H7 (cell line): ENCODE measurements around the gene ZNRD2. TPM values are rescaled to one million over a fixed set of nuclear protein-coding genes. Genes with fewer than 3 reads are reported as not detected.

Source experiments
- DNase-seq: peaks from one replicate; pipeline ENCODE4 v3.0.0; 2012
- H3K27me3 ChIP-seq: 2 replicates; pipeline ENCODE4 v1.6.0; 2011; ENCODE audit warnings: mild to moderate bottlenecking, low read length; ENCODE audit not compliant: control insufficient read depth, insufficient read depth
- H3K36me3 ChIP-seq: replicated peaks from 2 replicates; pipeline ENCODE4 v1.5.1; 2011; ENCODE audit warnings: low read length; ENCODE audit not compliant: control insufficient read depth, insufficient read depth
- H3K4me3 ChIP-seq: 2 replicates; pipeline ENCODE4 v1.5.1; 2011; ENCODE audit warnings: low read depth, mild to moderate bottlenecking, control low read depth, low read length, moderate library complexity; ENCODE audit not compliant: insufficient read depth
- total RNA-seq: library from RNA; depleted of rRNA; stranded (reverse); fragments of >200 nt; shearing (Covaris generic); gene quantifications from 2 replicates; pipeline ENCODE4 v1.2.3, GENCODE V29; 2014

The ZNRD2 gene
- total RNA-seq, 1 experiment from 2014 or later, result 88.1 TPM

DNA sequence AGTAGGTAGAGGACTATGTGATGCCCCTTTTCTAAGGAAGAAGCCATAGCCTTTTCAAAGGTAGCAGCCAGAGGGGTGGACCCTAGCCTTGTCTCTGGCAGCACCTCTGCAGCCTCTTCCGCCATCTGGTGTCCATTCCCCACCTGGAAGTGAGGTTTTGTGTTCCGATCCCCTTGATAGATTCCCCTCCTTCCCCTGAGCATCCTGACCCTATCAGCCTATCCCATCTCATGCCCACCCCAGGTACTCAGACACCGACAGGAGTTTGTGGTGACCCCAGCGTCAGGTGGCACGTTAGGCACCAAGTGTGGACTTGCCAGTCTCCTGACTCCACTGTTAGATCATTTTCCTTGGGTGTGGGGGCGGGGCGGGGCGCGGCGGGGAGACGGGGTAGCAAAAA, 1.7 kb downstream of the ZNRD2 start:
- Histone ChIP-seq H3K4me3 (peak overlapping the region; percentile 38), H3K27me3 (peaks cover 27% of the 10 kb centered on the region), H3K36me3 (no peaks in the 10 kb centered on the region)
- DNase-seq, result peak; percentile 92

GRCh38 chr11:65572356-65573051, 2.2 kb downstream of the ZNRD2 start, which contains the start of gene FAM89B:
Gene FAM89B (plus strand): TSS chr11:65572538. CDS start chr11:65572670, 132 bp downstream.
- Histone ChIP-seq H3K4me3 (peak within 1 kb of the TSS; percentile 38), H3K36me3 (no peaks in the 10 kb centered on the region), H3K27me3 (peaks cover 31% of the 10 kb centered on the region)
- peak; percentile 97 for DNase-seq

DNA sequence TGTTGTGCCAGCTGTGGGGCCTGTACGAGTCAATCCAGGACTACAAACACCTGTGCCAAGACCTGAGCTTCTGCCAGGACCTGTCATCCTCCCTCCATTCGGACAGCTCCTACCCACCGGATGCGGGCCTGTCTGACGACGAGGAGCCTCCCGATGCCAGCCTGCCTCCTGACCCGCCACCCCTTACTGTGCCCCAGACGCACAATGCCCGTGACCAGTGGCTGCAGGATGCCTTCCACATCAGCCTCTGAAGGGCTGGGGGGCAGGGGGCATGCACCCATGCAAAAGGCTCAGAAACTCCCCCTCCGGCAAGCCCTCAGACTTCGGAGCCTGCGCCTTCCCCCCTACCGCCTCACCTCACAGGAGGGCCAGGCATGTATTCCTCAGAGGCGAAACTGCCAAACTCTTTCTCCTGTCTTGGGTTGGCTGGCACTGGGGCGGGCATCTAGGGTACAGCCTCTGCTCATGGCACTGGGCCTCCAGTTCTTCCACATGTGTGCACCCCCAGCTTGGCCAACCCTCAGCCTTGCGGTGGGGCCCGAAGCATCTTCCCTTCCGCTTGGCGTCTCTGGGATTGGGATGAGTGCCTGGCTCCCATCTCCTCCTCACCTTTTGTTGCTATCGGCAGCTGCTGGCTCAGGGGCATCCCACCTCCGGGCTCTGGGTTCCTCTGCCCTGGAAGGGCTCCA, 3.3 kb downstream of the ZNRD2 start:
- no peaks in the 10 kb centered on the region for H3K36me3 ChIP-seq
- no peak for DNase-seq

DNA sequence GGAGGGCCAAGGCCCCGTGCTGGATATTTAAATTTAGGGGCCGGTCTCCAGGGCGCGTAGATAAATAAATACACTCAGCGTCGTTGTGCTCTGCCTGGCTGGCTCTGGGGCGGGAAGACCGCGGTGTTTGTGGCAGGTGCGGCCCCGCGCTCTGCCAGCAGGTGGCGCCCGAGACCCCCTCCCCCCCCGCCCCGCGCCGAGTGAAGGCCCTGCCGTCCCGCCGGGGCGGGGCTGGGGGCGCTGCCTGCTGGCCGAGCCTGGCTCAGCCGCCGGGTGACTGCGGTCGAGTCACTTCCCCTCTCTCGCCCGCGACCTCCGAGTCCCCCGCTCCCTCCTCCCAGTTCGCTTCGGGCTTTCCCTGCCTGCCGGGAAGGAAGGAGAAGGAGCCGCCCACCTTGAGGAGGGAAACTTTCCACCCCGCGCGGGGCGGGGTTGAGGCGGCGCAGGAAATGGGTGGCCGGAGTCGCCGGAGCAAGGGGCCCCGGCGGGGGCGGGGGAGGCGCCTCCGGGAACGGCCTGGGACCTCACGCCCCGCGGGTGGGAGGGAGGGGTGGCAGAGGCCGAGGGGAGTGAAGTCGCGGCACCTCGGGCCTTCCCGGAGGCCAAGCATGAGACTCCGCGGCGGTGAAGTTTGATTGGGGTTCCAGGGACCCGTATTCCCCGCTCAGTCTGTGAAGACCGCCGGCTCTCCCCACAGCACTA, 4.0 kb downstream of the ZNRD2 start:
- H3K36me3 ChIP-seq, result no peaks in the 10 kb centered on the region
- peaks cover 38% of the 10 kb centered on the region for H3K27me3 ChIP-seq
- peak; percentile 100 for DNase-seq
- peak overlapping the region; percentile 43 for H3K4me3 ChIP-seq

More for the DNA sequence above, 3.3 kb downstream of the ZNRD2 start:
- Histone ChIP-seq H3K27me3 (peaks cover 37% of the 10 kb centered on the region), H3K4me3 (no peak overlapping the region)

DNA sequence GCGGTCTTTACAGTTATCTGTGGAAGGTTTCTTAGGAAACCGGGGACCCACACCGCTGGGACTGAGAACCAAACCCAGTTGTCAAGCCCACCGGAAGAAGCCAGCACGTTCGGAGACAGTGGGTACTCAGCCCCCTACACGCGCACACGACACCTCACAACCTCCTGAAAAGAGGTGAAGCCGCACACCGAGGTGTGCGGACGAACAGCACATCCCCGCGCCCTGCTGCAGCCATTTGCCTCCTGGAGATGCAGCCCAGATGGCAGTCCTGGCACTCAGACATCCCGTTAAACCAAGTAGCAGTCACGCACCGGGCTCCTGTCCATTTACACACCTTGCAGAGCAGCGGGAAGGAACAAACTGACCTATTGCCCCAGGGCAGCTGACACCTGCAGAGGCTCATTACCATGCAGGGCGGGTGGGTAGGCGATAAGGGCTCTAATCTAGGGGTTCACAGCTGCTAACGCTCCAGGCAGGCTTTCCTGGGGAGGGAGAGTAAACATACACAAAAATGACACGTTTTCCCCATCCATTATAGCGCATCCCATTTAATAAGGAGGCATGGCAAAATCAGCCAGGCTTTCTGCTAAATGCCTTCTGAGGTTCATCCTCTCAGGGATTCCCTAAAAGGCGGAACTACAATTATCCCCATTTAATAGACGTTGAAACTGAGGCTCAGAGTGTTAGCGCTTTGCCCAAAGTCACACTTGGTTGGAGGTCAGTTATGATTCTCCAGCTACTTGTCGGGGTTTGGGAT, 4.7 kb downstream of the ZNRD2 start:
- no peak for DNase-seq
- Histone ChIP-seq H3K27me3 (peaks cover 38% of the 10 kb centered on the region), H3K36me3 (no peaks in the 10 kb centered on the region), H3K4me3 (peak overlapping the region; percentile 43)

GRCh38 chr11:65575568-65576231, 5.4 kb downstream of the ZNRD2 start, which contains the start of gene EHBP1L1:
Gene EHBP1L1 (plus strand): TSS chr11:65576053. CDS start chr11:65576303, 250 bp downstream.
- H3K36me3 ChIP-seq, result no peaks in the 10 kb centered on the region
- peak; percentile 97 for DNase-seq
- H3K27me3 ChIP-seq, result peaks cover 38% of the 10 kb centered on the region
- H3K4me3 ChIP-seq, result peak within 1 kb of the TSS; percentile 43

DNA sequence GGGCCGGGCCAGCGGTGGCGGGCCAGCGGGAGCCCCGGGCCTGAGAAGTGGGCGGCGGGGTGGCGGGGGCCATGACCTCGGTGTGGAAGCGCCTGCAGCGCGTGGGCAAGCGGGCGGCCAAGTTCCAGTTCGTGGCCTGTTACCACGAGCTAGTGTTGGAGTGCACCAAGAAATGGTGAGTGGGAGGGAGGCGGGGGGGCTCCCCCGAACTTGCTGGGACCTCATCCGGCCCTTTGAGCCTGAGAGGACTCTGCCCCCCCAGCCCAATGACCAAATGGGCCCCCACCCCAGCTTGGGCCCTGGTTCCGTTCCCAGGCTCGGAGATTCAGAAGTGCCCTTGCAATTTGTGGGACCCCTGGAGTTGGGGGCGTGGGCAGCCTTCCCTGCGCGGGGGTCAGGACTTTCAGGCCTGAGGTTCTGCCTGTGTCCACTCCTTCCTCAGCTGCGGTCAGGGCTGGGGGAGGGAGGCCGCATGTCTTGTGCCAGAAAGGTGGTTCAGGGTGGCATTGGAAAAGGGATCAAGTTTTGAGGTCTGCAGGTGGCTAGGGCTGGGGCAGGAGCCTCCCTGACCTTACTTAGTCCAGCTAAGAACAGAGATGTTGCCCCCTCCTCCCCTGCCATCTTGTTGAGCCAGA, 6.1 kb downstream of the ZNRD2 start:
- Histone ChIP-seq H3K36me3 (no peaks in the 10 kb centered on the region), H3K4me3 (peak overlapping the region; percentile 27), H3K27me3 (peaks cover 38% of the 10 kb centered on the region)
- DNase-seq, result no peak

GRCh38 chr11:65576867-65577755, 6.8 kb downstream of the ZNRD2 start:
- Histone ChIP-seq H3K27me3 (peaks cover 38% of the 10 kb centered on the region), H3K36me3 (no peaks in the 10 kb centered on the region), H3K4me3 (no peak overlapping the region)
- DNase-seq, result no peak

GRCh38 chr11:65577756-65578109, 7.5 kb downstream of the ZNRD2 start:
- Histone ChIP-seq H3K4me3 (no peak overlapping the region), H3K36me3 (no peaks in the 10 kb centered on the region), H3K27me3 (peaks cover 42% of the 10 kb centered on the region)
- no peak for DNase-seq

DNA sequence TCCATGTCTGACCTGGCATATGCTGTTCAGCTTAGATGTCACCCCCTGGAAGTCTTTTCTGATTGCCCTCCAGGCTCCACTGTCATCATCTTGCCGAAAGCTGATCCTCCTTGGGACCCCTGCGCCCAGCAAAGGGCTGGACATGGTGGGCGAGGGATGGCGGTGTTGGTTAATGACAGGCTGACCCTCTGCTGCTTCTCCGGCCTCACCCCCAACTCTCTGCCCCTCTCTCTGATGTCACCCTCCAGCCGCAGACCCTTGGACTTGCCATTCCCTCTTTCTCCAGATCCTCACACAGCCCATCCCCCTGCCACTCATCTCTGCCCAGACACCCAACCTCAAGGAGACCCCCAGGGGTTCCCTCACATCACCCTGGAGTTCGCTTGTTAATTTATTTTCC, 7.9 kb downstream of the ZNRD2 start:
- peaks cover 40% of the 10 kb centered on the region for H3K27me3 ChIP-seq
- no peak for DNase-seq
- no peak overlapping the region for H3K4me3 ChIP-seq

DNA sequence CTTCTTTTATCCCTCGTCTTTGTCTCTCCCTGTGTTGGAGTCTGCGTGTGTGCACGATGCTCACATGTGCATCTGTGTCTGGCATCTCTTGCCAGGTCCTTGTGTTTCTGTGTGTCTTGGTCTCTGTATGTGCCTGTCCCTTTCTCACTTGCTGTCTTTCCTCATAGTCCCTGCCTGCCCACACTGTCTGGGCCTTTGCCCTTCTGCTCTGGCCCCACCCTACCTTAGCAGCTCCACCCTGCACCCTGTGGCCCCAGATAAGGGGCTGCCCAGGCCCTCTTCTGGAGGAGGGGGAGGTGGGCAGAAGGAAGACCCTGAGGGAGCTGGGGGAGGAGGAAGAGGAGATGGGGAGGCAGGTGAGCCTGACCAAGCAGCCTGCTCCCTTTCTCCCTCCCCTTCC, 8.4 kb downstream of the ZNRD2 start:
- no peak overlapping the region for H3K4me3 ChIP-seq
- H3K36me3 ChIP-seq, result no peaks in the 10 kb centered on the region
- no peak for DNase-seq
- H3K27me3 ChIP-seq, result peaks cover 45% of the 10 kb centered on the region

More for the DNA sequence above, 7.9 kb downstream of the ZNRD2 start:
- no peaks in the 10 kb centered on the region for H3K36me3 ChIP-seq

DNA sequence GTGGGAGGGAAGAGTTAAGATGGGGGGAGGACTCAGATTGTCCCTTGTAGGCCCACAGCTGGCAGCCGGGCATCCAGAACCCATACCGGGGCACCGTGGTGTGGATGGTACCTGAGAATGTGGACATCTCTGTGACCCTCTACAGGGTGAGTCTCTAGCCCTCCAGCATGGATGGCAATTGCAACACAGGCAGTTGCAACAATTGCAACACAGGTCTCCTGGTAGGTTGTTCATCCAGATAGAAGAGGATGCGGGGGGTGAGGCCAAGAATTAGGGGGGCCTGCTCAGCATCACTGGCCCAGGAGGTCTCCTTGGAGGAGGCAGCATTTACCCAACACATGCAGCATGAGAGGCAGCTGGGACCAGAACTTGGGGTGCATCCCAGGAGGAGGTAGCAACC, 9.0 kb downstream of the ZNRD2 start:
- no peak overlapping the region for H3K4me3 ChIP-seq
- peaks cover 51% of the 10 kb centered on the region for H3K27me3 ChIP-seq
- H3K36me3 ChIP-seq, result no peaks in the 10 kb centered on the region
- no peak for DNase-seq
